GM21786 (cell line): ENCODE data around the gene DPH7.
"Not testable (repeated sequence)": the region's sequence is repeated elsewhere in the genome, so short reads cannot be mapped to it uniquely, and the experiment has no call there.

Experiments used
- ATAC-seq: cut with Tn5 transposase; IDR thresholded peaks from one replicate; pipeline ENCODE4 v1.9.1; 2021; ENCODE audit not compliant: unreplicated experiment

Gene DPH7

GRCh38 chr9:137550958-137551263, 27.8 kb downstream of the DPH7 start:
- ATAC-seq = not testable (repeated sequence)

- no peak for ATAC-seq
Observed at GRCh38 chr9:137550231-137550621, 28.5 kb downstream of the DPH7 start, which contains the start of gene PNPLA7. Gene PNPLA7, minus strand, starts transcription at chr9:137550402. Its CDS starts 205 bp downstream, at chr9:137550197.

- no peak for ATAC-seq
Observed at GRCh38 chr9:137547687-137548543, 30.8 kb downstream of the DPH7 start.

- ATAC-seq = no peak
Observed at GRCh38 chr9:137545123-137545522, 33.6 kb downstream of the DPH7 start.

GRCh38 chr9:137544176-137544760, 34.5 kb downstream of the DPH7 start:
- ATAC-seq = no peak

GRCh38 chr9:137543237-137543963, 35.3 kb downstream of the DPH7 start:
- ATAC-seq = no peak

- ATAC-seq = no peak
Observed at GRCh38 chr9:137542486-137542885, 36.2 kb downstream of the DPH7 start.

- no peak for ATAC-seq
Observed at GRCh38 chr9:137540536-137540935, 38.2 kb downstream of the DPH7 start.

- no peak for ATAC-seq
Observed at GRCh38 chr9:137538058-137538457, 40.7 kb downstream of the DPH7 start.

- ATAC-seq = not testable (repeated sequence)
Observed at GRCh38 chr9:137536594-137537131, 42.1 kb downstream of the DPH7 start.

- ATAC-seq = no peak
Observed at GRCh38 chr9:137535120-137535428, 43.7 kb downstream of the DPH7 start.

GRCh38 chr9:137534256-137535119, 44.2 kb downstream of the DPH7 start:
- ATAC-seq = no peak

- not testable (repeated sequence) for ATAC-seq
Observed at GRCh38 chr9:137532891-137533468, 45.7 kb downstream of the DPH7 start.

GRCh38 chr9:137531099-137531765, 47.5 kb downstream of the DPH7 start:
- no peak for ATAC-seq

GRCh38 chr9:137530331-137530730, 48.4 kb downstream of the DPH7 start:
- ATAC-seq = no peak

- ATAC-seq = no peak
Observed at GRCh38 chr9:137524981-137525317, 53.8 kb downstream of the DPH7 start.

- no peak for ATAC-seq
Observed at GRCh38 chr9:137524161-137524980, 54.4 kb downstream of the DPH7 start.

- no peak for ATAC-seq
Observed at GRCh38 chr9:137522746-137523455, 55.8 kb downstream of the DPH7 start.
